ENCODE measurements around the gene SH3PXD2A.

The SH3PXD2A gene

DNA sequence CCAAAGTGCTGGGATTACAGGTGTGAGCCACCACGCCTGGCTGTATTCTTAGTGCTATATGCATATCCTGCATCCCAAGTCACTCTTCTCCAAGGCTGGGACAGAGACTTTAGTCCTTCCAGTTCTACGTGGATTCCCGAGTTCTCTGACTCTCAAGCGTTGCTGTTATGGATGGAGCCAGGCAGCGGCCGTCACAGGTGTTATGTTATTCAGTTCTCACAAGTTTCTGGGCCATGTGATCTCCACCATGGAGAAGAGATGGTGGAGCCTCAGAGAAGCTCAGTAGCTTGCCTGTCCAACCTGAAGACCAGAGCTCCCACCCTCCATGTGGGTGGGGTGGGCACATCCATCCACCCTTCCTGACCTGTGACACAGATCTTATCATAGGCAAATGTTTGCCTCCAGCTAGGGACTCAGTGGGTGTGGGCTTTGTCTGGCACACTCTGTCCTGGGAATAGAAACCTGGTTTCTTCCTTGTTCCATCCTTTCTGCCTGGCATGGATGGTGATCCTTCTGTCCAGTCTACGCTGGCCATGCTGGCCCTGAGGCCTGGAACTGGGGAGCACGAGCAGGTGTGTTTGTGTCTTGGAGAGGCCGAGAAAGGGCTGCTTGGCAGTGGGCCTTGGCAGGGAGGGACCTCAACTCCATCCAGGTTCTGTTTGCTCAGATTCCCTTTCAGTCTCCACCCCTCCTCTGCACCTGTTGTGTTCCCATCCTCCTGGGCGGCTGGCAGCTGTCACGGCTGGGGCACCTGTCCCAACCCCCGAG is 306.6 kb downstream of the SH3PXD2A start:
- no peak overlapping the region for H3K9ac ChIP-seq (ENCODE audit: low read depth, low read length)
- DNase-seq (no peak), ATAC-seq (ENCODE audit: insufficient read depth, low read depth) (no peak)
- no peak overlapping the region for H3K27ac ChIP-seq (ENCODE audit: low read length)
- H3K36me3 ChIP-seq (ENCODE audit: insufficient read depth, low read length), result no peaks in the 10 kb centered on the region
- no peaks in the 10 kb centered on the region for H3K4me1 ChIP-seq (ENCODE audit: insufficient read depth, low read length)
- H4K20me1 ChIP-seq (ENCODE audit: insufficient read depth, low read length), result 0 out of 2 replicates have a peak, but pooled peaks cover 2% of the 10 kb centered on the region
- no peak overlapping the region for H2AFZ ChIP-seq (ENCODE audit: low read depth, low read length)
- H3K4me3 ChIP-seq (ENCODE audit: low read depth in 1 of 2, low read length in 2 of 2), result no peak overlapping the region
- H3K9me3 ChIP-seq (ENCODE audit: insufficient read depth, low read length, severe bottlenecking), result no peaks in the 10 kb centered on the region
- no peaks in the 10 kb centered on the region for H3K27me3 ChIP-seq (ENCODE audit: insufficient read depth, low read length, poor library complexity)
- H3K79me2 ChIP-seq (ENCODE audit: insufficient read depth, low read length), result no peaks in the 10 kb centered on the region
- H3K4me2 ChIP-seq (ENCODE audit: insufficient read depth, low read length), result no peak overlapping the region
- TF ChIP-seq, protein P1, sequence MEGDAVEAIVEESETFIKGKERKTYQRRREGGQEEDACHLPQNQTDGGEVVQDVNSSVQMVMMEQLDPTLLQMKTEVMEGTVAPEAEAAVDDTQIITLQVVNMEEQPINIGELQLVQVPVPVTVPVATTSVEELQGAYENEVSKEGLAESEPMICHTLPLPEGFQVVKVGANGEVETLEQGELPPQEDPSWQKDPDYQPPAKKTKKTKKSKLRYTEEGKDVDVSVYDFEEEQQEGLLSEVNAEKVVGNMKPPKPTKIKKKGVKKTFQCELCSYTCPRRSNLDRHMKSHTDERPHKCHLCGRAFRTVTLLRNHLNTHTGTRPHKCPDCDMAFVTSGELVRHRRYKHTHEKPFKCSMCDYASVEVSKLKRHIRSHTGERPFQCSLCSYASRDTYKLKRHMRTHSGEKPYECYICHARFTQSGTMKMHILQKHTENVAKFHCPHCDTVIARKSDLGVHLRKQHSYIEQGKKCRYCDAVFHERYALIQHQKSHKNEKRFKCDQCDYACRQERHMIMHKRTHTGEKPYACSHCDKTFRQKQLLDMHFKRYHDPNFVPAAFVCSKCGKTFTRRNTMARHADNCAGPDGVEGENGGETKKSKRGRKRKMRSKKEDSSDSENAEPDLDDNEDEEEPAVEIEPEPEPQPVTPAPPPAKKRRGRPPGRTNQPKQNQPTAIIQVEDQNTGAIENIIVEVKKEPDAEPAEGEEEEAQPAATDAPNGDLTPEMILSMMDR (IDR thresholded peaks at IDR 0.05; ENCODE audit: borderline replicate concordance, extremely low read depth, low read length, poor library complexity, severe bottlenecking), result no peak
- TF ChIP-seq EZH2 (IDR thresholded peaks at IDR 0.05; ENCODE audit: borderline replicate concordance, low read depth, low read length, severe bottlenecking), result no peak

DNA sequence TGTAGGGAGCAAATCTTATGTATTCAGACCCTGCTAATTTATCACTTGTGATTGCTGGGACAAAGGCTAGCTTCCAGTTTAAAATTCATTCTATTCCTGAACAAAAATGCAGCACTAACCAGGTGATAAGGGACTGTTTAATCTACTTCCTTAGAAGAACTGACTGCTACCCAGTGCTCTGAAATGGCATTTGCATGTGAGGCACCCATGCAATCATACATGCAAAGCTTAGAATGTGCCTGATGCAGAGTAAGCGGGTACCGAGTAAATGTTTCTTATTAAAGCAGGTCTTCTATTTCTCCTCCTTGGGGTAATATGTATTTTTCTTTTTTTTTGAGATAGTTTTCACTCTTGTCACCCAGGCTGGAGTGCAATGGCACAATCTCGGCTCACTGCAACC is 307.4 kb downstream of the SH3PXD2A start:
- H3K4me3 ChIP-seq (ENCODE audit: low read depth in 1 of 2, low read length in 2 of 2), result no peak overlapping the region
- 0 out of 2 replicates have a peak, but pooled peaks cover 3% of the 10 kb centered on the region for H4K20me1 ChIP-seq (ENCODE audit: insufficient read depth, low read length)
- no peaks in the 10 kb centered on the region for H3K36me3 ChIP-seq (ENCODE audit: insufficient read depth, low read length)
- peaks cover 6% of the 10 kb centered on the region for H3K4me1 ChIP-seq (ENCODE audit: insufficient read depth, low read length)
- no peak overlapping the region for H3K9ac ChIP-seq (ENCODE audit: low read depth, low read length)
- no peaks in the 10 kb centered on the region for H3K27me3 ChIP-seq (ENCODE audit: insufficient read depth, low read length, poor library complexity)
- DNase-seq, result no peak
- no peak for ATAC-seq (ENCODE audit: insufficient read depth, low read depth)
- no peaks in the 10 kb centered on the region for H3K79me2 ChIP-seq (ENCODE audit: insufficient read depth, low read length)
- no peaks in the 10 kb centered on the region for H3K9me3 ChIP-seq (ENCODE audit: insufficient read depth, low read length, severe bottlenecking)
- H3K4me2 ChIP-seq (ENCODE audit: insufficient read depth, low read length), result no peak overlapping the region
- H3K27ac ChIP-seq (ENCODE audit: low read length), result no peak overlapping the region
- TF ChIP-seq, protein P1 (IDR thresholded peaks at IDR 0.05; ENCODE audit: borderline replicate concordance, extremely low read depth, low read length, poor library complexity, severe bottlenecking), result no peak
- TF ChIP-seq EZH2 (IDR thresholded peaks at IDR 0.05; ENCODE audit: borderline replicate concordance, low read depth, low read length, severe bottlenecking), result no peak
- no peak overlapping the region for H2AFZ ChIP-seq (ENCODE audit: low read depth, low read length)

DNA sequence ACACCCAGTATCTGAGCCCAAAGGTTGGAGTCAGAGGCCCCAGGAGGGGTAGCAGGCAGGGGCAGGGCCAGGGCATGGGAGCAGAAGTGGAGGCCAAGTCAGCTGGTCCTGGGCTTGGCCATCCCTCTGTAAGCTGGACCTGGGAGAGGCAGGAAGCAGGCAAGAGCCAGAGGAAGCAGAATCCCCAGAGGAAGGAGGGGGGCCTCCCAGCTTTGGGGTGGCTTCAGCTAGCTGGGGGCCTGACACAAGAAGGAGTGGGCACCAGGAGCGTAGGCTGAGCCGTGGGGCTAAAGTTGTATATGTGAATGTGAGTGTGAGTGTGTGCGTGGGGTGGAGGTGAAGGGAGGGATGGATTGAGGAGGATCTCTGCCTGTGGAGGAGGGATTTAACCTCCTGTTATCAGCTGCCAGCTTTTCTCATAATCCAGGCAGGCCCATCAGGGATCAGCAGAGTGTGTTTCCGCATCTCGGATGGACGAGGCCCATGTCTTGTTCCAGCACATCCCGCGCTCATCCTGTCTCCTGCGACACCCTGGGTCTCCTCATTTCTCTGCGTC is 307.9 kb downstream of the SH3PXD2A start:
- Histone ChIP-seq H3K9me3 (ENCODE audit: insufficient read depth, low read length, severe bottlenecking) (no peaks in the 10 kb centered on the region), H3K4me2 (ENCODE audit: insufficient read depth, low read length) (no peak overlapping the region), H2AFZ (ENCODE audit: low read depth, low read length) (no peak overlapping the region), H3K36me3 (ENCODE audit: insufficient read depth, low read length) (no peaks in the 10 kb centered on the region), H3K27me3 (ENCODE audit: insufficient read depth, low read length, poor library complexity) (no peaks in the 10 kb centered on the region), H3K4me1 (ENCODE audit: insufficient read depth, low read length) (peaks cover 12% of the 10 kb centered on the region), H4K20me1 (ENCODE audit: insufficient read depth, low read length) (0 out of 2 replicates have a peak, but pooled peaks cover 3% of the 10 kb centered on the region), H3K4me3 (ENCODE audit: low read depth in 1 of 2, low read length in 2 of 2) (no peak overlapping the region), H3K9ac (ENCODE audit: low read depth, low read length) (no peak overlapping the region), H3K27ac (ENCODE audit: low read length) (no peak overlapping the region), H3K79me2 (ENCODE audit: insufficient read depth, low read length) (no peaks in the 10 kb centered on the region)
- ATAC-seq (ENCODE audit: insufficient read depth, low read depth) (no peak), DNase-seq (no peak)
- TF ChIP-seq EZH2 (IDR thresholded peaks at IDR 0.05; ENCODE audit: borderline replicate concordance, low read depth, low read length, severe bottlenecking), result no peak
- TF ChIP-seq, protein P1 (IDR thresholded peaks at IDR 0.05; ENCODE audit: borderline replicate concordance, extremely low read depth, low read length, poor library complexity, severe bottlenecking), result no peak

Data from DND-41 (cell line).